Keratinocyte (primary cell): ENCODE data around the gene GRK4. TPM values are rescaled to one million over a fixed set of nuclear protein-coding genes. Genes with fewer than 3 reads are reported as not detected.
A peak's percentile ranks its signal among the peaks of the same experiment; 100 is the strongest.

Experiments
- DNase-seq: peaks from one replicate; pipeline ENCODE4 v3.0.0-alpha.2; 2011; ENCODE audit warnings: low read depth, missing footprints, low spot score
- FAIRE-seq: peaks from 2 replicates; lab custom pipeline; 2011; peaks lifted over from hg19 to GRCh38; lab: Jason Lieb, UNC
- H2AFZ ChIP-seq: 2 replicates; pipeline ENCODE4 v1.6.0; 2012; ENCODE audit warnings: low read length, control low read depth, inconsistent platforms; ENCODE audit not compliant: control insufficient read depth
- H3K27ac ChIP-seq: 2 replicates; pipeline ENCODE4 v1.5.1; 2011; ENCODE audit warnings: low read length; ENCODE audit not compliant: control insufficient read depth, insufficient read depth
- H3K27me3 ChIP-seq: 3 replicates; pipeline ENCODE4 v1.6.0; 2011; ENCODE audit warnings: low read length; ENCODE audit not compliant: control insufficient read depth, insufficient read depth; ENCODE audit errors: extremely low read depth
- H3K36me3 ChIP-seq, 2 experiments: 2 replicates in 1 of 2; 3 replicates in 1 of 2; pipeline ENCODE4 v1.5.1; 2011; ENCODE audit warnings: low read length in 2 of 2, mild to moderate bottlenecking in 1 of 2; ENCODE audit not compliant: control insufficient read depth in 2 of 2, insufficient read depth in 2 of 2; ENCODE audit errors: extremely low read depth in 1 of 2
- H3K4me1 ChIP-seq: 3 replicates; pipeline ENCODE4 v1.5.1; 2011; ENCODE audit warnings: low read length; ENCODE audit not compliant: control insufficient read depth, insufficient read depth; ENCODE audit errors: extremely low read depth
- H3K4me2 ChIP-seq: 3 replicates; pipeline ENCODE4 v1.6.0; 2011; ENCODE audit warnings: low read depth, low read length; ENCODE audit not compliant: control insufficient read depth, insufficient read depth; ENCODE audit errors: extremely low read depth
- H3K4me3 ChIP-seq, 3 experiments: fragments of 200-600 bp in 1 of 3; sonication (generic) in 1 of 3; 2 replicates in 2 of 3; 3 replicates in 1 of 3; pipeline ENCODE4 v1.5.1; 2011 to 2016; ENCODE audit warnings: low read length in 3 of 3, mild to moderate bottlenecking in 3 of 3, control low read depth in 2 of 3, inconsistent platforms in 1 of 3, low read depth in 1 of 3, mixed read lengths in 1 of 3, mixed run types in 1 of 3, moderate library complexity in 1 of 3; ENCODE audit not compliant: control insufficient read depth in 2 of 3, insufficient read depth in 2 of 3; ENCODE audit errors: extremely low read depth in 1 of 3
- H3K79me2 ChIP-seq: 2 replicates; pipeline ENCODE4 v1.6.0; 2012; ENCODE audit warnings: low read length; ENCODE audit not compliant: control insufficient read depth, insufficient read depth
- H3K9ac ChIP-seq: 3 replicates; pipeline ENCODE4 v1.6.0; 2011; ENCODE audit warnings: low read length; ENCODE audit not compliant: control insufficient read depth, insufficient read depth; ENCODE audit errors: extremely low read depth
- H3K9me1 ChIP-seq: 3 replicates; pipeline ENCODE4 v1.6.0; 2011; ENCODE audit warnings: low read length; ENCODE audit not compliant: control insufficient read depth, insufficient read depth; ENCODE audit errors: extremely low read depth
- H3K9me3 ChIP-seq: 2 replicates; pipeline ENCODE4 v1.5.1; 2012; ENCODE audit warnings: low read depth, low read length; ENCODE audit not compliant: control insufficient read depth
- H4K20me1 ChIP-seq: 3 replicates; pipeline ENCODE4 v1.6.0; 2011; ENCODE audit warnings: low read length; ENCODE audit not compliant: control insufficient read depth, insufficient read depth; ENCODE audit errors: extremely low read depth
- EZH2 ChIP-seq: IDR thresholded peaks from one replicate; pipeline ENCODE4 v1.6.1; 2012; ENCODE audit warnings: inconsistent platforms, mild to moderate bottlenecking, low read length, moderate library complexity
- dilution Hi-C: fragments of 300-500 bp; cut with MboI; formaldehyde crosslinking; loops from one replicate; pipeline ENCODE4 v1.7.0; 2020; ENCODE audit warnings: low sequenced_read_pairs; ENCODE audit not compliant: extremely low pct_ligation_motif_present
- polyA plus RNA-seq, 5 experiments: library from polyadenylated mRNA; depleted of rRNA in 3 of 5; stranded (reverse) in 3 of 5; stranded (forward) in 1 of 5; unstranded in 1 of 5; fragments of >200 nt; gene quantifications; 1 replicate in 1 of 5; 2 replicates in 3 of 5; 3 replicates in 1 of 5; pipeline versions ENCODE4 v1.2.1 to v1.2.3, GENCODE V29; 2011 to 2012; ENCODE audit warnings: missing spikeins in 2 of 5, low read depth in 1 of 5, low replicate concordance in 1 of 5
- TF ChIP-seq, protein P1 (sequence below), 3 experiments: IDR thresholded peaks in 1 of 3; conservative IDR thresholded peaks in 1 of 3; optimal IDR thresholded peaks in 1 of 3; 2 replicates in 2 of 3; 3 replicates in 1 of 3; pipeline versions ENCODE3 to v1.5.1; 2011; ENCODE audit warnings: low read length in 3 of 3, mild to moderate bottlenecking in 3 of 3, moderate library complexity in 2 of 3, control low read depth in 1 of 3, inconsistent platforms in 1 of 3; ENCODE audit not compliant: insufficient read depth in 2 of 3; ENCODE audit errors: extremely low read depth in 1 of 3

GRK4 gene
- polyA plus RNA-seq, 1 donor (not counting 4 experiments of a cell fraction or from before 2014, with no cell fraction given), result 4.3 TPM

DNA sequence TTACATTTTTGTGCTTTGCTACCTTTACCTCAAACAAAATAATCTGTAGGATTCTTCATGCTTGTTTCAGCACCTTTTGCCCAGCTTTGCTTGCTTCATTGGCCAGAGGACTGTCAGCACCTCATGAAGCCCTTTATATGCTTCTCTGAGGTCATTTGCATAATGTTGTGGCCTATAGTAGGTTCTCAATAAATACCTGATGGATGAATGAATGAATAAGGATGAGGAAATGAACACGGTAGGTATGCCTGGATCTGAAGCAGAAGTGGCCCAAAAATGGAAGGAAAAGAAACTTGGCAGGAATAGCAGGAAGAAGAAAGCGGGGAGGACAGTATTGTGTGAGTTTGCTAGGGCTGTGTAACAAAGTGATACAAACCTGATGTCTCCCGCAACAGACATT lies 7.9 kb downstream of the GRK4 start:
- DNase-seq (no peak), FAIRE-seq (no peak)
- no peaks in the 10 kb centered on the region for H3K9me1 ChIP-seq
- H3K4me1 ChIP-seq, result no peaks in the 10 kb centered on the region
- no peaks in the 10 kb centered on the region for H3K36me3 ChIP-seq
- TF ChIP-seq, protein P1, sequence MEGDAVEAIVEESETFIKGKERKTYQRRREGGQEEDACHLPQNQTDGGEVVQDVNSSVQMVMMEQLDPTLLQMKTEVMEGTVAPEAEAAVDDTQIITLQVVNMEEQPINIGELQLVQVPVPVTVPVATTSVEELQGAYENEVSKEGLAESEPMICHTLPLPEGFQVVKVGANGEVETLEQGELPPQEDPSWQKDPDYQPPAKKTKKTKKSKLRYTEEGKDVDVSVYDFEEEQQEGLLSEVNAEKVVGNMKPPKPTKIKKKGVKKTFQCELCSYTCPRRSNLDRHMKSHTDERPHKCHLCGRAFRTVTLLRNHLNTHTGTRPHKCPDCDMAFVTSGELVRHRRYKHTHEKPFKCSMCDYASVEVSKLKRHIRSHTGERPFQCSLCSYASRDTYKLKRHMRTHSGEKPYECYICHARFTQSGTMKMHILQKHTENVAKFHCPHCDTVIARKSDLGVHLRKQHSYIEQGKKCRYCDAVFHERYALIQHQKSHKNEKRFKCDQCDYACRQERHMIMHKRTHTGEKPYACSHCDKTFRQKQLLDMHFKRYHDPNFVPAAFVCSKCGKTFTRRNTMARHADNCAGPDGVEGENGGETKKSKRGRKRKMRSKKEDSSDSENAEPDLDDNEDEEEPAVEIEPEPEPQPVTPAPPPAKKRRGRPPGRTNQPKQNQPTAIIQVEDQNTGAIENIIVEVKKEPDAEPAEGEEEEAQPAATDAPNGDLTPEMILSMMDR (optimal IDR thresholded peaks at IDR 0.05 in 1 of 3, IDR thresholded peaks at IDR 0.05 in 1 of 3, conservative IDR thresholded peaks at IDR 0.05 in 1 of 3; ENCODE audit: extremely low read depth in 1 of 3, insufficient read depth in 2 of 3, low read length in 3 of 3), result no peak
- no peak for TF ChIP-seq EZH2
- no peaks in the 10 kb centered on the region for H3K9me3 ChIP-seq
- no peak overlapping the region for H3K9ac ChIP-seq
- H3K79me2 ChIP-seq, result no peaks in the 10 kb centered on the region
- H3K4me3 ChIP-seq, result no peak overlapping the region
- H3K4me2 ChIP-seq, result no peak overlapping the region
- H4K20me1 ChIP-seq, result no peaks in the 10 kb centered on the region
- no peak overlapping the region for H3K27ac ChIP-seq
- no peaks in the 10 kb centered on the region for H3K27me3 ChIP-seq
- no peak overlapping the region for H2AFZ ChIP-seq
- dilution Hi-C loops, result no loop called here

DNA sequence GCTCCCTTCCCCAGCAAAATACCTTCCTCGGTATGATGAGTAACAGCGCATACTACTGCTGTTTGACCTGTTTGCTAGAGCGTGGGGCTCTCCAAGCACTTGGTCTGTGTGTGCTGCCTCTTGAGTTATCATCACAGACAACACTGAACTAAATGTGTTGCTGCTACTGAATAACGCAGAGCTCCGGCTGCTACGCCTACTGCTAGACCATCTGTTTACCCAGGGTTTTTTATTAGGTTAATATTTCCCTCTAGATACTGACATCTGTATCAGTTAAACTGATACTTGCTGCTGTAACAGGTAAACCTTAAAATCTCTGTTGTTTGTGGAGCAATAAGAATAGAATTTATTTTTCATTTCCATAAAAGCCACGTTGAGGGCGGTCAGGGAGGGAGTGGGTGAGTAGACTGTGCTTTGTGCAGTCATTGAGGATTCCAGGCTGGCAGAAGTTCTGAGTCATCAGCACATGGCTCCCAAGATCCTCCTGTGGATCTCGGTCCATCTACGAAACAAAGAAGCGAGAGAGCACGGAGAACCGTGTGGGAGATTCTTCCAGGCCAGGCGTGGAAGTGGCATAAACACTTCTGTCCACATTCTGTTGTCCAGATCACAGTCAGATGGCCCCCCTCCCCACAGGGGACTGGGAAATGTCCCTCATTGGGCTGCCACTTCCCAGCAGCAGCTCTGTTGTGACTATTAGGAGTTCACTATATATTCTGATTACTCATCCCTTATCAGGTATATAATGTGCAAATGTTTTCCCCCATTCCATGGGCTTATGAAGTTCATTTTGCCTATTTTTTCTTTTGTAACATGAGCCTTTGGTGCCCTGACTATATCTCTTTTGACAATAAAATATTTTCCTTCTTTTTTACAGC lies 14.1 kb downstream of the GRK4 start:
- Histone ChIP-seq H3K9me3 (peaks cover 11% of the 10 kb centered on the region), H3K4me2 (no peak overlapping the region), H3K4me1 (no peaks in the 10 kb centered on the region), H3K4me3 (no peak overlapping the region), H3K9ac (no peak overlapping the region), H2AFZ (no peak overlapping the region), H3K27me3 (peaks cover 6% of the 10 kb centered on the region), H3K36me3 (no peaks in the 10 kb centered on the region), H3K9me1 (no peaks in the 10 kb centered on the region), H3K27ac (no peak overlapping the region), H4K20me1 (no peaks in the 10 kb centered on the region), H3K79me2 (no peaks in the 10 kb centered on the region)
- dilution Hi-C loops, result no loop called here
- FAIRE-seq, result peak; percentile 34
- no peak for DNase-seq
- TF ChIP-seq EZH2, result no peak
